Inflammatory macrophage treated with lipopolysaccharide for 4 hours (primary cell): Measurements from ENCODE around the gene RNLS.
"Not testable (repeated sequence)": the region's sequence is repeated elsewhere in the genome, so short reads cannot be mapped to it uniquely, and the experiment has no call there.

Experiments used
- DNase-seq: peaks from one replicate; pipeline ENCODE4 v3.0.0-alpha.2; 2020

Gene RNLS

DNA sequence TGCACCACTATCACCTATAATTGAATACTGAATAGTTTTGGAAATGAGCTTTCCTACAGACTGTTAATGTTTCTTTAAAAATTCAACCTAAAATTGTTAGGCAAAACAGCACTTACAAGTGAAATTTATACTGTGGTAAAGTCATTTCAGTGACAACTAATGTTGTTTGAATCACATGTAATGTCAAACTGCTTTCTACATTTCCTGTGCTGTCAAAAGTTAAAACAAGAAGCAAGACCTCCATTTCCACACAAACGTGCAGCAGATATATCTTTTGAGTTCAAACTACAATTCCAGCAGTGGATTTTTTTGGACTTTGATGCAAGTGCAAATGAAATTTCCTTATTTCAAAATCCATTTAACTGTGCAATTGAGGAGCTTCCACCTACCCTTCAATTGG is 199.8 kb downstream of the RNLS start:
- DNase-seq: no peak

DNA sequence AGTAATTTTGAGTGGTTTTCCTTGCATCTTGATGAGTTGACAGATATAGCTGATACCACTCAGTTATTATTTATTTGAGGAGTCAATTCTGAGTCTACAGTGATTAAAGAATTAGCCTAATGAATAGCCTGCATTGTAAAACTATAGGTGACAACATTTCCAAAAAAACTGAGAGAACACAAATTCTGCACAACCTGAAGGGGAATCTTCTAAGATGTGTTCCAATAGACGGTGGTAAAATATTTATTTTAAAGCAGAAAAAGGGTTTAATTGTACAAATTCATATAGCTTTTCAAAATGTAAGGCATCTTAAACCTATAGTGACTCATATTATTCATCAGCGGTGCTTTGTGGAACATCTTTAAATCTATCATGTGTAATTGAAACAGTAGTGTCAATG is 200.4 kb downstream of the RNLS start:
- no peak for DNase-seq

DNA sequence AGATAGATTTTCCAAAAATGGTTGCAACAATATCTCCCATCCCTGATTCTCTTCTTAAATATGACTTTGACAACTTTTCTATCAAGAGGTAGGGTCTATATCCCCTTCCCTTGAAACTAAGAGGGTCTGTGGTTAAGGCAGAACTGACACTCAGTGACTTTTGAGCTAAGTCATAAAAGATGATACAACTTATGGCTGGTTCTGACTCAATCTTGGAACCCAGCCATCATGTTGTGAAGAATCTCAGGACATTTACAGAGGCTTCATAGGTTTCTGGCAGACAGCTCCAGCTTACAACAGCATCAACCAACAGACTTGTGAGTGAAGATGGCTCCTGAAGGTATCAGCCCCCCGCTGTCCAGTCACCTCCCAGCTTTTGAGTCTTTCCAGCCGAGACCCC is 203.5 kb downstream of the RNLS start:
- no peak for DNase-seq

DNA sequence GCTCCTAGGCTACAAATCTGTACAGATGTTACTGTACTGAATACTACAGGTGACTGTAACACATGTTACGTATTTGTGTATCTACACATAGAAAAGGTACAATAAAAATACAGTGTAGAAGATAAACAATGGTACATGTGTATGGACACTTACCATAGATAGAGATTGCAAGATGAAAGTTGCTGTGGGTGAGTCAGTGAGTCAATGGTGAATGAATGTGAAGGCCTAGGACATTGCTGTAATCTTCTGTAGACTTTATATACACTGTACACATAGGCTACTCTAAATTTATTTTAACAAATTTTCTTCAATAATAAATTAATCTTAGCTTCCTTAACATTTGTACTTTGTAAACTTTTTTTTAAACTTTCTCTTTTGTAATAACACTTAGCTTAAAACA is 205.6 kb downstream of the RNLS start:
- no peak for DNase-seq

DNA sequence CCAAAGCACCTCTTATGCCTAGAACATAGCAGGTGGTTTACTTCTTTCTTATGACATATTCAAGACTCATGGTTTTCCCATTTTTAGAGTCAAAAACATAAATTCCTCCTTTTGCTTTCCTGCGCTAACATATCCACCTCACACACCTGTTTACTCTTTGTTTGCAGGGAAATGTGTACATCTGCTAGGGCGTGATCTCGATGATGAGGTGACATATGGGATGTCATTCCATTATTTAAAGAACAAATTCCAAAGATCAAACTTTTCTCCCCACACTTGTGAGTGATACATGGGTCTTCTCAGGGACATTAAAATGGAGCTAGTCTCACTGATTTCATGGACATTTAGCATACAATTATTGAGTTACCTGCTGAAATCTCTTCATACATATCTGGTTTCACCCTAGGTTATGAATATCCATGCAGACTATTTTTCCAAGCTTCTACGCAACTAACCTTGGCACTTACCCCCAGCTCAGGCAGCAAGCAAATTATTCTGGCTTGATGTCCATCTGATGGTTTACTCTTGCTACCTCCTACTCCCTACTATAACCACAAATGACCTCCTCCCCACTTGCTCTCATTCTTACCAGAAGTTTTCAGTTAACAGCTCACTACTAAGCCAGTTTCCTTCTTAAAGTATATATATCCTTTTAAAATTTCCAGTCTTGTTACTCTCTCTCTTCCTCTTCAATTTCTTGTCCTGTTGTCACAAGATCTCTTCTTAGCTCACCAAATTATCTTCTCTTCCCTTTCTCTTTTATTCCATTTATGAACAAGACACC is 208.5 kb downstream of the RNLS start:
- DNase-seq: no peak

DNA sequence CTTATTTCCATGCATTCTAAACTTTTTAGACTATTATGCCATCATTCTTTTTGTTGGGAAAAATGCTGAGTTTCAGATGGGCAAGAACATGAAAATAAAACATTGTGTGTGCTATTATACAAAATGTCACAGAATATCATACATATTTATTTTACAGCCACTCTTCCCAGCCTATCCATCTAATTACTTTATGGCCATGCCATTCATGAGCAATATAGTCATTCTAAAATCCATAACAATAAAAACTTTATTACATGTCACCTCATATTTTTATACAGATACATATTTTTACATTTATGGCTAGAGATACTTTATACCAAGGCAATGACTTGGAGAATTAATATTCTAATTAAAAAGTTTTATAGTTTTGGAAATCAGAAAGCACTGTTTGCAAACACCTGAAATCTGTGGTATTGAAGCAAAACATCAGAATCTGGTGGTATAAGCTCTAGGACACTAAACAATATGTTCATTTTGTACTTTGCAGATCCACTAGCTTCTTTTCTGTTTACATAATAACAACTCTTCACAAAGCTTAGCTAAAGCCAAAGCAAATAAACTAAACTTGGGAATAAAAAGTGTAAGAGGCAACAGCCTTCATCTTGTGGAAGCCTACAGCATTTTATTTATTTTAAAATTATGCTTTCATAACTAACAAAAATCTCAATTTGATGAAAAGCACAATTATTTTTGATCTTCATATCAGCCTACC is 210.1 kb downstream of the RNLS start:
- DNase-seq: no peak

DNA sequence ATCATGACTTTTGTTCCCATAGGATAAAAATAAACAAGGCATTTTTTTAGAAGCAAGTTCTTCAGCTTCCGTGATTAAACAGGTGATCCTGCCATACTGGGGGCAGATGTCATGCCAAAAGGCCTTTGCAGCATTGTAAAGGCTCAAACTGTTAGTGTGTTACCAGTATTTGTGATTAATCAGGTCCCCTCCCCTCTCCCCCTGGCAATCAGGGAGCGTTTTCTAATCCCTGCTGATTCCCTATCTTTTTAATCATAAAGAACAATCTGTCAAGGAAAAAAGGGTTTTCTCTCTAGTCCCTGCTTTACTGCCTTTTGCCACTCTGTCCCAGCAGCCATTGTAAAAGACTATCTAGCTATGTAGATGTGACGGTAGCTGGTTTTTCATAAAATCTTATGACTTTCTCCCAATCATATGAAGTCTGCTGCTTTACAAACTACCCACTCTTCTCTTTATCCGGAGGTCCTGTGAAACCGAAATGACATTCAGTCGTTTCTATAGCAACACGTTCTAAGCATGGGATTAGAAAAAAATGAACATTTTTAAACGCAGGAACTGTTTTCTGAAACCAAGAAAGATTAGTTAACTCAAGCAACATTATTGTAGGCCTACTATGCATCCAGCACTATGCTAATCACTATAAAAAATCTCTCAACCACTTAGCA is 210.9 kb downstream of the RNLS start:
- no peak for DNase-seq

DNA sequence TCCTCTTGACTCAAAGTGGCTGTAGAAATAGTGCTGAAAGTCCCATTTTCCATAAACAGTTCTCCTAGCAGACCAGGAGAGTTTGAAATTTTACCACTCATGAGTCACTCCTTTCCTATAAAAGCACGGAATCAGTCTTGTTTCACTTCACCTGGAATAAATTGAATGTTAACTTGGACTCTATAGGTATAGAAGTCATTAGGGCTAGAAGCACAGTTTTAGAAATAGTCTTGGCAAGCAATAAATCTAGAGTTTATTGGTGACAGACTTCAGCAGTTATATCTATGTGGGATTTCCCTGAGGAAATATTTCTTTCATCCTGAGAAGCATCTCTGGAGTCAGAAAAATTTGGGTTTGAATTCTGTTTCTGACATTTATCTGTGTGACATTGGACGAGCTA is 212.4 kb downstream of the RNLS start:
- DNase-seq: no peak

DNA sequence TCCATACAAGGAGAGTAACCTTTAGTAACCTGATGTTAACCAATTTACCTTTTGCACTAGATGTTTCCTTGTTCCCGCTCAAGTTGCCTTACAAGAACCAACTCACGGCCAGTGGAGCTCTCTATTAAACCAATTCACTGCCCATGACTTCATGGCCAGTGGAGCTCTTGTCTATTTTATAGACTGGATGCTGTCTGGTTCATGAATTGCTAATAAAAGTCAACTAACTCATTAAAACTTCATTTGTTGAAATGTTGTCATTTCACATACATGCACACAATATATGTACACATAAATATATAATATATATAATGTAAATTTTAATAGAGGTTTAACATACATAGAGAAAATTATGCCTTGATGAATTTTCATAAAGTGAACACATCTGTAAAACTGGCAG is 216.3 kb downstream of the RNLS start:
- DNase-seq: no peak

DNA sequence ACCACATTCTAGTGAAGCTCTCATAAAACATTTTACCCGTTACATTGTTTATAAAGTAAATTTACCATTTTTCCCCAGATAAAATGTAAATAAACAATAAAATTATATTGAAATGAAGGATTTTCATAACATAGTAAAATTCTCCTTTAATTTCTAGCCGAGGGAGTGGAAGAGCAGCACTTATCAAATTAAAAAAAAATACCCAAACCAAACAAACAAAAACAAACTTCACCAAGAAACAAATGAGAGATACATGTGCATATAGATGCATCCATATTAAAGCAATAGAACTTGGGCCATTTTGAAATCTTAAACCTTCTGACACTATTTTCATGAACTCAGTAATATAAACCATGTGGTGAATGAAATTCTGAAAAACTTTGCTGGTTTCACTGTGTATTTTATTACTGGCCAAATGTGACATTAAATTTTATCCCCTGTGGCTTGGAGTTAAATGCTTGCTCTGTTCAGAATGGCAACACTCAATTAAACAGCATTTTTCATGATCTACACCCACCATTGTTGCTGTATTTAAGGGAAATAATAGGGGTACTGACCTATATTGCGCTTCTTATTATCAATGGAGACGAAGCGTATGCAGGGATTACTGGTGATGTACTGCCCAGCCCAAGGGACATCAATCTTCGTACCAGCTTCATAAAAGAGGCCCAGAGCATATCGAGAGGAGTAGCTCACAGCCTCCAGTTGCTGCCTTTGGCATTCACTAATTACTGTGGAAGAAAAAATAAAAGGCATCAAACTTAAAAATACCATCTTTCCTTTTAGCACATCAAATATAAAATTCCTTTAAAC is 220.9 kb downstream of the RNLS start:
- no peak for DNase-seq

DNA sequence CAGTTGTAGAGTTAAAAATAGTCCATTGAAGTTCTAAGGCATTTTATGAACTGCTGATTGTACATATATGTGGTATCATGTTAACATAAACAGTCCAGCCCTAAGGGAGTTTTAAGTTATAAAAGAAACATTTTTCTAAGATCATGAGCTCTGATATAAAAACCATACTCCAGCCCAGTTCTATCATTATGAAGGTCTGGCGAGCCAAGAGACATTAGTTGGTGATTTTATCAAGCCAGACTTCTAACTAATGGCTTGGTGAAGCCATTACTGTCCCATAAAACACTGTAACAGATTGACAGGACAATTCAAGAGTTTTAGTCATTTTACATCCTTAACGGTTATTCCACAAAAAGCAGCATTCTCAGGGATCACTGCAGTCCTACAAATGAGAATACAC is 221.6 kb downstream of the RNLS start:
- no peak for DNase-seq

DNA sequence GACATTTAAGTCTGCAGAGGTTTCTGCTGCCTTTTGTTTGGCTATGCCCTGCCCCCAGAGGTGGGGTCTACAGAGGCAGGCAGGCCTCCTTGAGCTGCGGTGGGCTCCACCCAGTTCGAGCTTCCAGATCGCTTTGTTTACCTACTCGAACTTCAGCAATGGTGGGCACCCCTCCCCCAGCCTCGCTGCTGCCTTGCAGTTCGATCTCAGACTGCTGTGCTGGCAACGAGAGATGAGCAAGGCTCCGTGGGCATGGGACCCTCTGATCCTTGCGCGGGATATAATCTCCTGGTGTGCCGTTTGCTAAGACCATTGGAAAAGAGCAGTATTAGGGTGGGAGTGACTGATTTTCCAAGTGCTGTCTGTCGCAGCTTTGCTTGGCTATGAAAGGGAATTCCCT is 227.4 kb downstream of the RNLS start:
- not testable (repeated sequence) for DNase-seq

DNA sequence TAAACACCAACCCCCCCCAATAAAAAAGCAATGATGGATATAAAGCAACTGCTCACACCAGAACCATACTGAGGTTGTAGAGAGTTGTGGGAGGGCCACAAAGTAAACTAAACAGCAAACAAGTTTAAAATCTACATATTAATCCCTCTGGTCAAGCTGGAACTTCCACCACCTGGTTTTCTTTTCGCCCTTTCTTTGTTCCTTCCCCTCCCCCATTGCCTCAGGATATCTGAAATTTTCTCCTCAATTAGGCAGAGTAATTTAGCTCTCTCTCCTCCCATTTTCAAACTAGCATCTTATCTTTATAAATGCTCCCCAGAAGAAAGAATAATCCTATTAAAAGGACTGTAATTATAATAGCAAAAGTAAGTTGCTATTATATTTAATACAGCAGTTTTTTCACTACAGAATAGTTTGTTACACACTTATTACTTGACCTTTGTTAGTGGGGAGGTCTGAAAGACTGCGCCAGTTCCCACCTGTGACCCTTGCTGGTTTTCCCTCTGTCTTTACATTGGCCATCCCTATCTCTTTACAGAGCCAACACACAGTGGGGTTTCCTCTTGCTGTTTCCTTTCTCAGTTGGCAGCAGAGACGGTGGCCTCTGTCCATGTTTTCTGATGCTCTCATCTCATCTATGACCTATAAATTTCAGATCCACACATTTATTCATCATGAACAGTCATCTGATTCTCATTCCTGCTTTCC is 235.4 kb downstream of the RNLS start:
- DNase-seq: no peak

DNA sequence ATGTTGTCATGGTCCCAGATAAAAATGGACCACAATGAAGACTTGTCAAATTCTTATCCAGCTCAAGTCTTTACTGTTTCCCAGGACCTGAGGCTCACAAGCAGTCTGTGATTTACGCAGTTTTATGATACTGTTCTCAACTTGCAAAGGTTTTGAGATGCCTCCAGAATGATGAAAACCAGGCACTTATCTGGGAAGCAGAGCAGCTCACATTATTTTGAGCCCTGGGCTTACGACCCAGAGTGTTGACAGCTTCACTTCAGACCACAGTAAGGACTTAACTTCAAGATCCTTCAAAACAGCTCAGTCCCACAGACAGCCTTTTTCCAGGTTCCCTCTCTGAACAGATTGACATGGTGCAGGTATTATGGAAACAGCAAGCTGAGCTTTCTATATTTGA is 236.1 kb downstream of the RNLS start:
- DNase-seq: no peak

DNA sequence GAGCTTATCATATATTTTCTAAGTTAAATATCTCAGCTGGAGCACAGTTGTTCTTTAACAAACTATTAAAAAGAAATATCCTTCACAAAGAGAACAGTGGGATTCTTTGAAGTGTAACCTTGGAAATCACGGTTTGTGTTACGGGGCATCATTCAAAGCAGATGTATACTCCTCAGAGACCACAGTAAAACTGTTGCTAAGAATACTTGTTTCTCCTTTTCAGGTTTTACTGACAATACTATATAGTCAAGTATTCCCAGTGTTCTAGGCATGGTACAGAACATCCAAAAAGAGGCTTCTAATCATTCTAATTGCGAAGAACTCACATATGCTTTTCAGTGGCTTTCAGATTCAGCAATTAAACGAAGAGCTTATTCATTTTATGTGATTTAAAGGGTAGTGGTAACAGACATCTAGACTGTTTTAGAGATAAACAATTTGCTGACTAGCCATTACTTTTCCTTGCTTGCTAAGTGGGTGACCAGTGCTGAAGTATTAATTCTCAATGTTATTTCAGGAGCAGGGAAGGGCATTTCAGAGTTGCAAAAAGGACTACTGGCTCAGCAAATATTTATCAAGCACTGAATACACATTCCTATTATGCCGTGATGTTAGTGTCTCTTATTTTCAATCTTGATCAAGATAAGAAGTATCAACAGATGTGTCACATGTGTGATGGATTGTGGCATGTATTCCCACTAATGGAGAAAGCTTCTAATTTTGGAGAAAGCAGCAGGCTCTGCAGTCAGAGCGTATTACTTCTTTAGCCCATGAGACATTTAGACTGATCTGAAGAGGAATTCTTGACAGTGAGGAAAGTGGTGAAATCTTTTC is 236.8 kb downstream of the RNLS start:
- no peak for DNase-seq

DNA sequence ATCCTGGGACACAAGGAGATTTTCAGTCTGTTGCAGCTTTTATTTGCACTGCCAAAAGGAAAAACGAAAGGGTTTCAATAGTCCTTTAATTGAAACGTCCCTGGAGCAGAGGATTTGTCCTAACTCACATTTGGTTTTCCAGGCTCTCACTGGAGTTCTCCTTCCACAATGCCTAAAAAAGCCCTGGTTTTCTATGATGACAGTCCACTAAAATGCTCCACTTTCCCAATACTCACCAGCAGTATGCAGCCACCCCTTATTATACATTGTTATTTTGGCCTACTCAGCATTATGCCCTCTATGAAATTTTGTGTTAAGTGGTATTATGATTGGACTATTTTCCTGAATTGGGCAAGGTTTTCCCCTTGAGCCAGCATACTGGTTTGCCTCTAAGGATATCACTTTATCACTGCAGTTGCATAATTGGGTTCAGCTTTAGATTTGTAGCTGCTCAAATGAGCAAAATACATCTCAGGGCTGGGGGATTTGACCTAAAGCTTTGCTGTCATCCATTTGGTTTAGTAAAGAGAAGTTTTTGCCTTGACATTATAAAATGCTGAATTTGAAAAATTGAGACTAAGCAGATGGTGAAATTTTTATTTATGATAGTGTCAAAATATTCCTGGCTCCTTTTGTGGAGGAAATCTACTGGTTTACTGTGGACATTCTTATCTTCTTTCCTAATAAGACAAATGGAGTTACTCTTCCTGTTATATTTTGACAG is 239.2 kb downstream of the RNLS start:
- no peak for DNase-seq

DNA sequence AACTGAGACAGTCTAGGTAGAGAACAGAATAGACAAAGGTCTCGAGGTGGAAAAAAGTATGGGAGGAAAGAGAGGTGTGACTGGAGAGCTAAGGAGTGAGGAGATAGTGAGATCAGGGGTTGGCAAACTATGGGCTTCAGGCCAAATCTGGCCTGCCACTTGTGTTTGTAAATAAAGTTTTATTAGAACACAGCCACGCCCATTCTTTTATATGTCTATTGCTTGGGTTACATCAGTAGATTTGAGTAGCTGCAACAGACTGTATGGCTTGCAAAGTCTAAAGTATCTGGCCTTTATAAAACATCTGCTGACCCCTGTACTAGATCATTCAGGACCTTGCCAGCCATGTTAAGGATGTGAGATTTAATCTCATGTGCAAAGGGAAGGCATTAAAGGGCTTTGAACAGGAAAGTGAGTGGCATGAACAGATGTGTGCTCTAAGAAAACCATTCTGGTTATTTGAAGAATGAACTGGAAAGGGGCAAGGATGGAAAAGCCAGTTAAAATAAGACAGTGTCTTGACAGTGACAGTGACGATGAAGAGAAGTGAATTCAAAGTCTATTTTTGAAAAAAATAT is 240.3 kb downstream of the RNLS start:
- no peak for DNase-seq

DNA sequence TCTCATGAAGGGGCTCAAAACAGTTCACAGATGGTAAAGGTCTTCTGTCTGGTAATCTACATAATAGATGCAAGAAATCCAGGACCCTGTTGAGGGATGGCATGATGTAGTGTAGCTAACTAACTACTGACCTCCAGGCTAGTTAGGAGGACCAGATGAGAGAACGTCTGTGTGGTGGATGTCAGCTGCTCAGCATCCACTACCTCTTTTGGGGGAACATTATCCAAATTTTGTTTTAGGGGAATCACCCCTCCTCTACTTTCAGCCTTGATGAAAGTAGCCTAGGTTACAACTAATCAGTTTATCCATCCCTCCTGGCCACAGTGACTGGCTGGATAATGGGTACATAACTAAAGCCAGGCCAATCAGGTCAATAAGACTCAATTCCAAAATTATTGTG is 246.0 kb downstream of the RNLS start:
- DNase-seq: no peak

DNA sequence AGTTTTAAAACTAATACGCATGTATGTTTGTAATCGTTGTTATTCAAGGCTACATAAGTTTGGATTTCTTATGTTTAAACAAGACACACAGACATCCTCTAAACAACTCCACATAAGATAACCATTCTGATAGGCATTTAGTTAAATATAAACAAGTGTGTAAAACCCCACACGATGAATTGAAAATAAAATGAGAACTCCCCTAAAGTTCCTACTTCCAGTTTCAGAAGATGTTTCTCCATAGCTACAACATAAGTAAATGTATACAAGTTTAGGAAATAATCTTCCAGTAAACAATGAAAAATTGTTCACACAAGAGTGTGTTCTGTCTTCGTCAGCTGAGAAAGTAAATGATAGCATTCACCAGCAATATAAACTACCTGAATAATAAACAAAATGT is 246.8 kb downstream of the RNLS start:
- DNase-seq: peak; percentile 51

DNA sequence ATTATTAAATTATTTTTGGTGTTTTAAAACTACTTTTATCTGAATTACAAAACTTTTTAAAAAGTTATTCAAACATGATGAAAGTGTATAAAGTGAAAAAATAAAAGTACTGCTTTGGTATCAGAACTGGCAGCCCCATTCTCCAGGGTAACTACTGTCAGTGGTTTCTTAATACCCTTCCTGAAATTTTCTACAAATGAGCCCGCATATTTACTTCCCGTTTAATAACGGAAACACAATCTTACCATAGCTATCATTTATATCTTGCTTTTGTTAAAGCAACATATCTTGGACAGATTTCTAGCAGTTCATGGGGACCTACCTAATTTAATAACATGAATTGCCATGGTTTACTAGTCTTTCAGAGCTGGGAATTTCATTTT is 249.9 kb downstream of the RNLS start:
- peak; percentile 45 for DNase-seq
